CD4-positive, alpha-beta T cell treated with Interleukin-6 for 4 hours (primary cell): ENCODE data around the gene PIEZO2.
"Not testable (repeated sequence)": the region's sequence is repeated elsewhere in the genome, so short reads cannot be mapped to it uniquely, and the experiment has no call there.

Source experiments
- DNase-seq: peaks from one replicate; pipeline ENCODE4 v3.0.0-alpha.2; 2020; ENCODE audit warnings: mixed read lengths

Gene PIEZO2

GRCh38 chr18:10660179-10660884 lies 489.0 kb downstream of the PIEZO2 start:
- no peak for DNase-seq

- DNase-seq = no peak
Observed at GRCh38 chr18:10659594-10659993, 489.8 kb downstream of the PIEZO2 start.

- DNase-seq = no peak
Observed at GRCh38 chr18:10659000-10659399, 490.4 kb downstream of the PIEZO2 start.

GRCh38 chr18:10644003-10644402 lies 505.4 kb downstream of the PIEZO2 start:
- not testable (repeated sequence) for DNase-seq

- not testable (repeated sequence) for DNase-seq
Observed at GRCh38 chr18:10642915-10643524, 506.3 kb downstream of the PIEZO2 start.

- DNase-seq = not testable (repeated sequence)
Observed at GRCh38 chr18:10638539-10638885, 510.9 kb downstream of the PIEZO2 start.

- DNase-seq = not testable (repeated sequence)
Observed at GRCh38 chr18:10637858-10638538, 511.4 kb downstream of the PIEZO2 start.

- not testable (repeated sequence) for DNase-seq
Observed at GRCh38 chr18:10629076-10629475, 520.3 kb downstream of the PIEZO2 start.

- not testable (repeated sequence) for DNase-seq
Observed at GRCh38 chr18:10626606-10627213, 522.7 kb downstream of the PIEZO2 start.

- not testable (repeated sequence) for DNase-seq
Observed at GRCh38 chr18:10623606-10624005, 525.8 kb downstream of the PIEZO2 start.

GRCh38 chr18:10622982-10623381 lies 526.4 kb downstream of the PIEZO2 start:
- DNase-seq = not testable (repeated sequence)

- not testable (repeated sequence) for DNase-seq
Observed at GRCh38 chr18:10620670-10621329, 528.6 kb downstream of the PIEZO2 start.
